ENCODE data around the gene CEP170.

DNA sequence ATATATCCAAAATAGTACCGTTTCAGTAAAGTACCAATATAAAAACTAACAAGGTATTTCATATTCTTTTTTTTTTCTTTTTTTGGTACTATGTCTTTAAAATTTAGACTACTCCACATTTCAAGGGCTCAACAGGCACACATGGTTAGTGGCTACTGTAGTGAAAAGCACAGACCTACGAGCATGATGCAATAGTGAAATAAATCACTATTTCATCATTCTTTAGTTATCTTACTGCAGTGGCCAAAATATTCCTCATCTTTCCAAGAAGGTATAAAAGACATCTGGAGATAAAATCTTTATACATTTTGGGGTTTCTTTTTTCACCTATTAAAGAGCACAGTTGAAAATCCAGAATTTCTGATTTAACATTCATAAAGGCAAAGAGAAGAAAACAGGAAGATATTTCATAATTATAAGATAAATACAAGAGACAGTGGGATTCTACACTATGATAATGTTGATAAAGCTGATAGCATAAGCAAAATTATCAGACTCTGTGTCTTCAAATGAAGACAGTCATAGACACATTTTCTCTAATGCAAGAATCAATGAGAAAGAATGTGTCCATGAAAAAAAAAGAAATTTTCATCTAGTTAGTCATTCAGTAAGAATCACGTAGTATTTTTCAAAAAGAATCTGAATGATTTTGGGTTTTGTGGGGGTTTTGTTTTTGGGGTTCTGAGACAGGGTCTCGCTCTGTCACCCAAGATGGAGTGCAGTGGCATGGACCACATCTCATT is 41.9 kb downstream of the CEP170 start:
- TF ChIP-seq, protein P1, sequence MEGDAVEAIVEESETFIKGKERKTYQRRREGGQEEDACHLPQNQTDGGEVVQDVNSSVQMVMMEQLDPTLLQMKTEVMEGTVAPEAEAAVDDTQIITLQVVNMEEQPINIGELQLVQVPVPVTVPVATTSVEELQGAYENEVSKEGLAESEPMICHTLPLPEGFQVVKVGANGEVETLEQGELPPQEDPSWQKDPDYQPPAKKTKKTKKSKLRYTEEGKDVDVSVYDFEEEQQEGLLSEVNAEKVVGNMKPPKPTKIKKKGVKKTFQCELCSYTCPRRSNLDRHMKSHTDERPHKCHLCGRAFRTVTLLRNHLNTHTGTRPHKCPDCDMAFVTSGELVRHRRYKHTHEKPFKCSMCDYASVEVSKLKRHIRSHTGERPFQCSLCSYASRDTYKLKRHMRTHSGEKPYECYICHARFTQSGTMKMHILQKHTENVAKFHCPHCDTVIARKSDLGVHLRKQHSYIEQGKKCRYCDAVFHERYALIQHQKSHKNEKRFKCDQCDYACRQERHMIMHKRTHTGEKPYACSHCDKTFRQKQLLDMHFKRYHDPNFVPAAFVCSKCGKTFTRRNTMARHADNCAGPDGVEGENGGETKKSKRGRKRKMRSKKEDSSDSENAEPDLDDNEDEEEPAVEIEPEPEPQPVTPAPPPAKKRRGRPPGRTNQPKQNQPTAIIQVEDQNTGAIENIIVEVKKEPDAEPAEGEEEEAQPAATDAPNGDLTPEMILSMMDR (IDR thresholded peaks at IDR 0.05; ENCODE audit: insufficient read depth, low read depth, low read length): no peak
- no peak for TF ChIP-seq EZH2 (IDR thresholded peaks at IDR 0.05; ENCODE audit: insufficient read depth, low read length)

Measured in astrocyte (in vitro differentiated cells and primary cell).